Measurements from ENCODE around the gene ATP1A1.

DNA sequence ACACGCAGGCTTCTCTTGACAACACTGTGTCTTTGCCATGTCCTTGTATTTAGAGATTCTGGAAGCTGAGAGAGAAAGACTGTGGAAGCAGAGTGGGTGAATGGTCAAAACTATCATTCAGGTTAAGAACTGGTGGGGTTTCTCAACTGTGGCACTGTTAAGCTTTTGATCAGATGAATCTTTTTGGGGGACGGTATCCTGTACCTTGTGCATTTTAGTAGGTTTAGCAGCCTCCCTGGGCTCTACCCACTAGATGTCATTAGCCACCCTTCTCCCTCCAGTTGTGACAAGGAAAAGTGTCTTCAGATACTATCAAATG is 39.4 kb downstream of the ATP1A1 start:
- TF ChIP-seq, protein P1, sequence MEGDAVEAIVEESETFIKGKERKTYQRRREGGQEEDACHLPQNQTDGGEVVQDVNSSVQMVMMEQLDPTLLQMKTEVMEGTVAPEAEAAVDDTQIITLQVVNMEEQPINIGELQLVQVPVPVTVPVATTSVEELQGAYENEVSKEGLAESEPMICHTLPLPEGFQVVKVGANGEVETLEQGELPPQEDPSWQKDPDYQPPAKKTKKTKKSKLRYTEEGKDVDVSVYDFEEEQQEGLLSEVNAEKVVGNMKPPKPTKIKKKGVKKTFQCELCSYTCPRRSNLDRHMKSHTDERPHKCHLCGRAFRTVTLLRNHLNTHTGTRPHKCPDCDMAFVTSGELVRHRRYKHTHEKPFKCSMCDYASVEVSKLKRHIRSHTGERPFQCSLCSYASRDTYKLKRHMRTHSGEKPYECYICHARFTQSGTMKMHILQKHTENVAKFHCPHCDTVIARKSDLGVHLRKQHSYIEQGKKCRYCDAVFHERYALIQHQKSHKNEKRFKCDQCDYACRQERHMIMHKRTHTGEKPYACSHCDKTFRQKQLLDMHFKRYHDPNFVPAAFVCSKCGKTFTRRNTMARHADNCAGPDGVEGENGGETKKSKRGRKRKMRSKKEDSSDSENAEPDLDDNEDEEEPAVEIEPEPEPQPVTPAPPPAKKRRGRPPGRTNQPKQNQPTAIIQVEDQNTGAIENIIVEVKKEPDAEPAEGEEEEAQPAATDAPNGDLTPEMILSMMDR (IDR thresholded peaks at IDR 0.05; ENCODE audit: low read length): no peak
- no peak for TF ChIP-seq EZH2 (IDR thresholded peaks at IDR 0.05; ENCODE audit: borderline replicate concordance, low read length)
